H1 (cell line): ENCODE data around the gene IGF1. TPM values are rescaled to one million over a fixed set of nuclear protein-coding genes. Genes with fewer than 3 reads are reported as not detected.

Source experiments
- CTCF ChIA-PET: fragments of 300-600 bp; sonication (Branson Sonifier 250); formaldehyde crosslinking; loops from one replicate; lab custom pipeline; 2021; ENCODE audit not compliant: partially characterized antibody; lab: Charles Lee
- POLR2A ChIA-PET: fragments of 300-600 bp; sonication (Branson Sonifier 250); formaldehyde crosslinking; loops from one replicate; lab custom pipeline; 2021; ENCODE audit warnings: inconsistent platforms; ENCODE audit not compliant: partially characterized antibody; lab: Charles Lee
- DNase-seq, 2 experiments: peaks; one replicate each; pipeline versions ENCODE4 v3.0.0 to v3.0.0-alpha.2; 2010 to 2022; ENCODE audit warnings: low spot score in 2 of 2, low read depth in 1 of 2, mixed read lengths in 1 of 2
- FAIRE-seq: peaks from 2 replicates; lab custom pipeline; 2011; peaks lifted over from hg19 to GRCh38; lab: Jason Lieb, UNC
- H2AFZ ChIP-seq: 2 replicates; pipeline ENCODE4 v1.8.1; 2012; ENCODE audit warnings: low read length, inconsistent platforms
- H2AK5ac ChIP-seq: 2 replicates; pipeline ENCODE4 v1.6.1; 2013; ENCODE audit warnings: low read depth, low read length
- H2BK120ac ChIP-seq: replicated peaks from 2 replicates; pipeline ENCODE3; 2013; ENCODE audit warnings: low read depth, low read length, inconsistent platforms
- H2BK12ac ChIP-seq: 2 replicates; pipeline ENCODE4 v1.6.1; 2013; ENCODE audit warnings: low read depth, low read length
- H2BK15ac ChIP-seq: 2 replicates; pipeline ENCODE4 v1.6.1; 2013; ENCODE audit warnings: low read length
- H2BK20ac ChIP-seq: 2 replicates; pipeline ENCODE4 v1.6.1; 2013; ENCODE audit warnings: low read length
- H2BK5ac ChIP-seq: 2 replicates; pipeline ENCODE4 v1.6.1; 2013; ENCODE audit warnings: low read depth, low read length
- H3K14ac ChIP-seq: 2 replicates; pipeline ENCODE4 v1.6.1; 2013; ENCODE audit warnings: inconsistent platforms; ENCODE audit not compliant: insufficient read length
- H3K18ac ChIP-seq: 2 replicates; pipeline ENCODE4 v1.6.1; 2013; ENCODE audit warnings: low read length; ENCODE audit errors: extremely low read depth
- H3K23ac ChIP-seq: 2 replicates; pipeline ENCODE4 v1.6.1; 2013; ENCODE audit warnings: inconsistent platforms; ENCODE audit not compliant: insufficient read length
- H3K23me2 ChIP-seq: 2 replicates; pipeline ENCODE4 v1.6.1; 2013; ENCODE audit warnings: low read depth, low read length
- H3K27ac ChIP-seq: 2 replicates; pipeline ENCODE4 v1.6.1; 2011; ENCODE audit warnings: low read depth, low read length, inconsistent platforms
- H3K27me3 ChIP-seq, 4 experiments: replicated peaks in 1 of 4; 1 replicate in 1 of 4; 2 replicates in 3 of 4; pipeline versions ENCODE4 v1.6.1 to v1.8.1; 2011 to 2013; ENCODE audit warnings: low read length in 3 of 4, mild to moderate bottlenecking in 3 of 4, inconsistent platforms in 2 of 4, mixed read lengths in 2 of 4, moderate library complexity in 1 of 4; ENCODE audit not compliant: control insufficient read depth in 3 of 4, insufficient read depth in 3 of 4; ENCODE audit errors: extremely low read depth in 1 of 4
- H3K36me3 ChIP-seq, 4 experiments: 2 replicates each; pipeline versions ENCODE4 v1.6.1 to v1.8.1; 2011 to 2013; ENCODE audit warnings: mild to moderate bottlenecking in 4 of 4, low read length in 3 of 4, moderate library complexity in 2 of 4, control low read depth in 1 of 4, inconsistent platforms in 1 of 4; ENCODE audit not compliant: insufficient read depth in 4 of 4, control insufficient read depth in 2 of 4
- H3K4ac ChIP-seq: replicated peaks from 2 replicates; pipeline ENCODE3; 2013; ENCODE audit warnings: low read length, low read depth, mixed read lengths, inconsistent platforms; ENCODE audit not compliant: insufficient read length
- H3K4me1 ChIP-seq, 4 experiments: replicated peaks in 1 of 4; 1 replicate in 1 of 4; 2 replicates in 3 of 4; pipeline versions ENCODE4 v1.6.1 to v1.8.1; 2011 to 2013; ENCODE audit warnings: low read length in 3 of 4, inconsistent platforms in 2 of 4, mixed read lengths in 1 of 4; ENCODE audit not compliant: insufficient read depth in 4 of 4, control insufficient read depth in 3 of 4
- H3K4me2 ChIP-seq, 2 experiments: 2 replicates each; pipeline versions ENCODE4 v1.6.1 to v1.8.1; 2011 to 2013; ENCODE audit warnings: low read depth in 2 of 2, low read length in 2 of 2, control low read depth in 1 of 2, inconsistent platforms in 1 of 2, mild to moderate bottlenecking in 1 of 2; ENCODE audit not compliant: insufficient read depth in 1 of 2
- H3K4me3 ChIP-seq, 4 experiments: fragments of 200-600, 300-600 bp in 1 of 4; sonication (generic), shearing (Covaris generic), sonication (Bioruptor Twin) in 1 of 4; 2 replicates each; pipeline versions ENCODE4 v1.5.1 to v1.8.1; 2011 to 2016; ENCODE audit warnings: low read length in 4 of 4, low read depth in 3 of 4, control low read depth in 2 of 4, inconsistent platforms in 2 of 4, mild to moderate bottlenecking in 2 of 4, mixed read lengths in 1 of 4, moderate library complexity in 1 of 4; ENCODE audit not compliant: insufficient read depth in 2 of 4; ENCODE audit errors: extremely low read depth in 1 of 4
- H3K56ac ChIP-seq: replicated peaks from 2 replicates; pipeline ENCODE3; 2013; ENCODE audit warnings: low read depth, mild to moderate bottlenecking, mixed read lengths, low read length, inconsistent platforms; ENCODE audit not compliant: insufficient read length
- H3K79me1 ChIP-seq: 2 replicates; pipeline ENCODE4 v1.6.1; 2013; ENCODE audit warnings: low read depth, low read length, control low read depth
- H3K79me2 ChIP-seq, 2 experiments: 2 replicates each; pipeline versions ENCODE4 v1.6.1 to v1.8.1; 2012 to 2013; ENCODE audit warnings: low read length in 2 of 2, mild to moderate bottlenecking in 2 of 2, inconsistent platforms in 1 of 2; ENCODE audit not compliant: insufficient read depth in 2 of 2, control insufficient read depth in 1 of 2
- H3K9ac ChIP-seq, 4 experiments: replicated peaks in 1 of 4; 1 replicate in 1 of 4; 2 replicates in 3 of 4; pipeline versions ENCODE4 v1.6.1 to v1.8.1; 2011 to 2013; ENCODE audit warnings: low read depth in 3 of 4, low read length in 3 of 4, control low read depth in 2 of 4, mild to moderate bottlenecking in 2 of 4, moderate library complexity in 2 of 4, inconsistent platforms in 1 of 4; ENCODE audit errors: extremely low read depth in 1 of 4
- H3K9me3 ChIP-seq, 2 experiments: 2 replicates each; pipeline versions ENCODE4 v1.6.1 to v1.8.1; 2012 to 2013; ENCODE audit warnings: mild to moderate bottlenecking in 2 of 2, moderate library complexity in 2 of 2, control low read depth in 1 of 2, inconsistent platforms in 1 of 2, low read depth in 1 of 2, low read length in 1 of 2, mixed read lengths in 1 of 2; ENCODE audit not compliant: insufficient read depth in 2 of 2
- H4K20me1 ChIP-seq, 2 experiments: replicated peaks in 1 of 2; 2 replicates each; pipeline versions ENCODE3 to v1.8.1; 2011 to 2013; ENCODE audit warnings: inconsistent platforms in 2 of 2, low read length in 2 of 2, mild to moderate bottlenecking in 1 of 2; ENCODE audit not compliant: insufficient read depth in 2 of 2, control insufficient read depth in 1 of 2
- H4K5ac ChIP-seq: 2 replicates; pipeline ENCODE4 v1.6.1; 2013; ENCODE audit warnings: low read length, low read depth, mixed read lengths, inconsistent platforms; ENCODE audit not compliant: insufficient read length
- H4K8ac ChIP-seq: 2 replicates; pipeline ENCODE4 v1.8.0; 2013; ENCODE audit warnings: mild to moderate bottlenecking, moderate library complexity, low read length, inconsistent platforms; ENCODE audit not compliant: insufficient read depth; ENCODE audit errors: extremely low read depth
- H4K91ac ChIP-seq: replicated peaks from 2 replicates; pipeline ENCODE3; 2013; ENCODE audit warnings: low read length, mixed read lengths, inconsistent platforms; ENCODE audit not compliant: insufficient read length
- BRCA1 ChIP-seq: IDR thresholded peaks from 2 replicates; pipeline ENCODE4 v1.6.1; 2012; ENCODE audit warnings: low read depth, low read length, improper control_type of control experiment
- EZH2 ChIP-seq: fragments of 200-600 bp; sonication (generic); IDR thresholded peaks from 2 replicates; pipeline ENCODE4 v1.7.1; 2012; ENCODE audit warnings: low read depth, mild to moderate bottlenecking, moderate library complexity, low read length, inconsistent platforms; ENCODE audit not compliant: severe bottlenecking
- HDAC6 ChIP-seq: IDR thresholded peaks from one replicate; pipeline ENCODE4 v1.7.1; 2012; ENCODE audit warnings: low read depth, mild to moderate bottlenecking, inconsistent platforms, low read length, moderate library complexity
- JUN ChIP-seq: IDR thresholded peaks from 2 replicates; pipeline ENCODE4 v1.6.1; 2011; ENCODE audit warnings: low read depth, mild to moderate bottlenecking, improper control_type of control experiment, low read length
- YY1 ChIP-seq: IDR thresholded peaks from 2 replicates; pipeline ENCODE4 v1.6.1; 2011; ENCODE audit warnings: low read depth, mild to moderate bottlenecking, low read length
- polyA plus RNA-seq, 7 experiments: library from polyadenylated mRNA; depleted of rRNA in 3 of 7; stranded (reverse) in 5 of 7; unstranded in 2 of 7; fragments of >200 nt in 5 of 7; fragments of 200-250 nt in 2 of 7; gene quantifications; 1 replicate in 5 of 7; 2 replicates in 1 of 7; 4 replicates in 1 of 7; pipeline versions ENCODE4 v1.2.1 to v1.2.3, GENCODE V29; 2011 to 2013; ENCODE audit warnings: missing spikeins in 2 of 7, mixed read lengths in 2 of 7
- total RNA-seq: library from RNA; stranded (reverse); fragmentation: NEBNext Ultra II Directional; extraction: Animal tissue kit (Norgen Biotek cat#: 25700); gene quantifications from 2 replicates; pipeline ENCODE4 v1.2.1, GENCODE V29; 2021
- TF ChIP-seq, protein P1 (sequence below), 3 experiments: IDR thresholded peaks; 1 replicate in 2 of 3; 2 replicates in 1 of 3; pipeline versions ENCODE4 v1.5.1 to v1.6.1; 2011; ENCODE audit warnings: low read length in 3 of 3, mild to moderate bottlenecking in 3 of 3, inconsistent platforms in 2 of 3, low read depth in 1 of 3, moderate library complexity in 1 of 3; ENCODE audit not compliant: insufficient read depth in 1 of 3; ENCODE audit errors: control extremely low read depth in 1 of 3
- TF ChIP-seq, protein P2 (sequence below): IDR thresholded peaks from 2 replicates; pipeline ENCODE4 v1.6.1; 2012; ENCODE audit warnings: inconsistent platforms

Gene IGF1
- total and polyA plus RNA-seq, 2 of the 8 experiments (the other 6 are each of a cell fraction or from before 2014, with no cell fraction given) = not detected

DNA sequence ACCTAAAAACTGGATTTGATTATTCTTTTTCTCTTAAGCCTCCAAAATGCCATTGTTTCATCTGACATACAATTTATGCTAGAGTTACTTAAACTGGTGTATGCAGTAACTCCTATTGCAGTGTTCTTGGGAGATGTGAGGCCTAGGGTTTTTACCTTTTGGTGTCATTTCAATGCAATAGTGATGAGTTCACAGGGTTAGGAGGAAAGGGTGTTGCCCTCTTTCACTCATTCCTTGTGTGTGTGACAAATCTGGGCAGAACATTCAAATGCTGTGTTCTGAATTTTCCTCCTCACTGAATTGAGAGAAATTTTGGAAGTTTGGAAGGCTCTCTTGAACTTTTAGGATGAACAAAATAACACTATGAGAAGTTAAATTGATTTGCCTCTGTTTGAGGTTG is 69.9 kb downstream of the IGF1 start:
- no peak overlapping the region for H2BK5ac ChIP-seq
- no peak overlapping the region for H3K23ac ChIP-seq
- no peak overlapping the region for H3K27ac ChIP-seq
- H3K18ac ChIP-seq = no peak overlapping the region
- H2BK12ac ChIP-seq = no peak overlapping the region
- H3K4me1 ChIP-seq = peaks cover 0 to 4% (median 0%) of the 10 kb centered on the region in 4 experiments; a peak in 1 of 7 replicates
- CTCF ChIA-PET = no interaction called here
- no peaks in the 10 kb centered on the region for H4K20me1 ChIP-seq
- no peak overlapping the region for H3K4me3 ChIP-seq
- H3K23me2 ChIP-seq = no peaks in the 10 kb centered on the region; the same call in 1 of the 2 replicates
- no peak overlapping the region for H3K4ac ChIP-seq
- H3K9ac ChIP-seq = no peak overlapping the region
- FAIRE-seq = no peak
- no peaks in the 10 kb centered on the region for H3K36me3 ChIP-seq
- H2BK20ac ChIP-seq = no peak overlapping the region
- H3K79me1 ChIP-seq = no peaks in the 10 kb centered on the region
- no peaks in the 10 kb centered on the region for H3K27me3 ChIP-seq
- H3K14ac ChIP-seq = no peak overlapping the region
- no peak overlapping the region for H2AFZ ChIP-seq
- H2BK15ac ChIP-seq = no peak overlapping the region
- no peak overlapping the region for H4K8ac ChIP-seq
- POLR2A ChIA-PET = no interaction called here
- H3K9me3 ChIP-seq = no peaks in the 10 kb centered on the region
- H4K91ac ChIP-seq = no peak overlapping the region
- no peak overlapping the region for H3K56ac ChIP-seq
- TF ChIP-seq EZH2 (no peak), HDAC6 (no peak), YY1 (no peak), BRCA1 (no peak), JUN (no peak)
- TF ChIP-seq, protein P1, sequence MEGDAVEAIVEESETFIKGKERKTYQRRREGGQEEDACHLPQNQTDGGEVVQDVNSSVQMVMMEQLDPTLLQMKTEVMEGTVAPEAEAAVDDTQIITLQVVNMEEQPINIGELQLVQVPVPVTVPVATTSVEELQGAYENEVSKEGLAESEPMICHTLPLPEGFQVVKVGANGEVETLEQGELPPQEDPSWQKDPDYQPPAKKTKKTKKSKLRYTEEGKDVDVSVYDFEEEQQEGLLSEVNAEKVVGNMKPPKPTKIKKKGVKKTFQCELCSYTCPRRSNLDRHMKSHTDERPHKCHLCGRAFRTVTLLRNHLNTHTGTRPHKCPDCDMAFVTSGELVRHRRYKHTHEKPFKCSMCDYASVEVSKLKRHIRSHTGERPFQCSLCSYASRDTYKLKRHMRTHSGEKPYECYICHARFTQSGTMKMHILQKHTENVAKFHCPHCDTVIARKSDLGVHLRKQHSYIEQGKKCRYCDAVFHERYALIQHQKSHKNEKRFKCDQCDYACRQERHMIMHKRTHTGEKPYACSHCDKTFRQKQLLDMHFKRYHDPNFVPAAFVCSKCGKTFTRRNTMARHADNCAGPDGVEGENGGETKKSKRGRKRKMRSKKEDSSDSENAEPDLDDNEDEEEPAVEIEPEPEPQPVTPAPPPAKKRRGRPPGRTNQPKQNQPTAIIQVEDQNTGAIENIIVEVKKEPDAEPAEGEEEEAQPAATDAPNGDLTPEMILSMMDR (IDR thresholded peaks at IDR 0.05; ENCODE audit: control extremely low read depth in 1 of 3, insufficient read depth in 1 of 3, low read depth in 1 of 3, low read length in 3 of 3) = no peak
- TF ChIP-seq, protein P2, sequence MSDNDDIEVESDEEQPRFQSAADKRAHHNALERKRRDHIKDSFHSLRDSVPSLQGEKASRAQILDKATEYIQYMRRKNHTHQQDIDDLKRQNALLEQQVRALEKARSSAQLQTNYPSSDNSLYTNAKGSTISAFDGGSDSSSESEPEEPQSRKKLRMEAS = no peak
- no peak overlapping the region for H2AK5ac ChIP-seq
- no peak overlapping the region for H3K4me2 ChIP-seq
- H3K79me2 ChIP-seq = no peaks in the 10 kb centered on the region
- no peak overlapping the region for H2BK120ac ChIP-seq
- DNase-seq = no peak
- H4K5ac ChIP-seq = no peak overlapping the region
